Measurements from ENCODE around the gene ARHGAP32.

GRCh38 chr11:129230006-129230405 lies 37.9 kb upstream of the ARHGAP32 start:
- TF ChIP-seq, protein P1, sequence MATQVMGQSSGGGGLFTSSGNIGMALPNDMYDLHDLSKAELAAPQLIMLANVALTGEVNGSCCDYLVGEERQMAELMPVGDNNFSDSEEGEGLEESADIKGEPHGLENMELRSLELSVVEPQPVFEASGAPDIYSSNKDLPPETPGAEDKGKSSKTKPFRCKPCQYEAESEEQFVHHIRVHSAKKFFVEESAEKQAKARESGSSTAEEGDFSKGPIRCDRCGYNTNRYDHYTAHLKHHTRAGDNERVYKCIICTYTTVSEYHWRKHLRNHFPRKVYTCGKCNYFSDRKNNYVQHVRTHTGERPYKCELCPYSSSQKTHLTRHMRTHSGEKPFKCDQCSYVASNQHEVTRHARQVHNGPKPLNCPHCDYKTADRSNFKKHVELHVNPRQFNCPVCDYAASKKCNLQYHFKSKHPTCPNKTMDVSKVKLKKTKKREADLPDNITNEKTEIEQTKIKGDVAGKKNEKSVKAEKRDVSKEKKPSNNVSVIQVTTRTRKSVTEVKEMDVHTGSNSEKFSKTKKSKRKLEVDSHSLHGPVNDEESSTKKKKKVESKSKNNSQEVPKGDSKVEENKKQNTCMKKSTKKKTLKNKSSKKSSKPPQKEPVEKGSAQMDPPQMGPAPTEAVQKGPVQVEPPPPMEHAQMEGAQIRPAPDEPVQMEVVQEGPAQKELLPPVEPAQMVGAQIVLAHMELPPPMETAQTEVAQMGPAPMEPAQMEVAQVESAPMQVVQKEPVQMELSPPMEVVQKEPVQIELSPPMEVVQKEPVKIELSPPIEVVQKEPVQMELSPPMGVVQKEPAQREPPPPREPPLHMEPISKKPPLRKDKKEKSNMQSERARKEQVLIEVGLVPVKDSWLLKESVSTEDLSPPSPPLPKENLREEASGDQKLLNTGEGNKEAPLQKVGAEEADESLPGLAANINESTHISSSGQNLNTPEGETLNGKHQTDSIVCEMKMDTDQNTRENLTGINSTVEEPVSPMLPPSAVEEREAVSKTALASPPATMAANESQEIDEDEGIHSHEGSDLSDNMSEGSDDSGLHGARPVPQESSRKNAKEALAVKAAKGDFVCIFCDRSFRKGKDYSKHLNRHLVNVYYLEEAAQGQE (IDR thresholded peaks at IDR 0.05; ENCODE audit: insufficient read depth in 1 of 2, low read depth in 2 of 2, low read length in 2 of 2) = no peak
- no peak for TF ChIP-seq TAF1 (IDR thresholded peaks at IDR 0.05; ENCODE audit: borderline replicate concordance, insufficient read depth, low read length)

All from PFSK-1 (cell line).